MM.1S (cell line): ENCODE data around the gene HIVEP2.

ENCODE experiments used
- EZH2 ChIP-seq: fragments of 300-600 bp; sonication (generic); optimal IDR thresholded peaks from 2 replicates; pipeline ENCODE3; 2017; ENCODE audit warnings: low read depth, mild to moderate bottlenecking, antibody characterized with exemption, low read length, mixed read lengths
- TF ChIP-seq, protein P1 (sequence below): fragments of 300-600 bp; sonication (generic); IDR thresholded peaks from 2 replicates; pipeline ENCODE4 v1.5.1; 2016; ENCODE audit warnings: antibody characterized with exemption, low read length, mixed read lengths

DNA sequence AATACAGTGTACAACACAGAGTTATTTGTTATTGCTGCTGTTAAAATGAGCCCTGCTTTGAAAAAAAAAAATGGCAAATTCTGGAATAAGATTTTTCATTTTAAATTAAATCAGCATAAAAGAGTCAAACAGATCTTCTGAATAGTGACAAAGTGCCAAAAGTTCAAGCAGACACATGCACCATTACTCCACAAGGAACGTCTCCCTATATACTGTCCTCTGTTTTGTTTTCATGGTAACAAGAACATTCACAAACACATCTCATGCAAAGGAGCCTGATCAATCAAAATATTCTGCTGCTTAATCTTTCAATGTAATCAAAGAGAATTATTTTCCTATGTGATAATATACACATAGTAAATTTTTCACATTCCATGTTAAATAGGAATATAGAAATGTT, 2.7 kb downstream of the HIVEP2 start:
- no peak for TF ChIP-seq EZH2
- TF ChIP-seq, protein P1, sequence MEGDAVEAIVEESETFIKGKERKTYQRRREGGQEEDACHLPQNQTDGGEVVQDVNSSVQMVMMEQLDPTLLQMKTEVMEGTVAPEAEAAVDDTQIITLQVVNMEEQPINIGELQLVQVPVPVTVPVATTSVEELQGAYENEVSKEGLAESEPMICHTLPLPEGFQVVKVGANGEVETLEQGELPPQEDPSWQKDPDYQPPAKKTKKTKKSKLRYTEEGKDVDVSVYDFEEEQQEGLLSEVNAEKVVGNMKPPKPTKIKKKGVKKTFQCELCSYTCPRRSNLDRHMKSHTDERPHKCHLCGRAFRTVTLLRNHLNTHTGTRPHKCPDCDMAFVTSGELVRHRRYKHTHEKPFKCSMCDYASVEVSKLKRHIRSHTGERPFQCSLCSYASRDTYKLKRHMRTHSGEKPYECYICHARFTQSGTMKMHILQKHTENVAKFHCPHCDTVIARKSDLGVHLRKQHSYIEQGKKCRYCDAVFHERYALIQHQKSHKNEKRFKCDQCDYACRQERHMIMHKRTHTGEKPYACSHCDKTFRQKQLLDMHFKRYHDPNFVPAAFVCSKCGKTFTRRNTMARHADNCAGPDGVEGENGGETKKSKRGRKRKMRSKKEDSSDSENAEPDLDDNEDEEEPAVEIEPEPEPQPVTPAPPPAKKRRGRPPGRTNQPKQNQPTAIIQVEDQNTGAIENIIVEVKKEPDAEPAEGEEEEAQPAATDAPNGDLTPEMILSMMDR, result no peak
